Fibroblast of skin of back (primary cell): ENCODE data around the gene TMCO4.

Experiments used
- DNase-seq: peaks from one replicate; pipeline ENCODE4 v3.0.0-alpha.2; 2013

Gene TMCO4

GRCh38 chr1:19682901-19683300 is 116.8 kb downstream of the TMCO4 start:
- no peak for DNase-seq

GRCh38 chr1:19682257-19682656 is 117.5 kb downstream of the TMCO4 start:
- DNase-seq = peak; percentile 89

DNA sequence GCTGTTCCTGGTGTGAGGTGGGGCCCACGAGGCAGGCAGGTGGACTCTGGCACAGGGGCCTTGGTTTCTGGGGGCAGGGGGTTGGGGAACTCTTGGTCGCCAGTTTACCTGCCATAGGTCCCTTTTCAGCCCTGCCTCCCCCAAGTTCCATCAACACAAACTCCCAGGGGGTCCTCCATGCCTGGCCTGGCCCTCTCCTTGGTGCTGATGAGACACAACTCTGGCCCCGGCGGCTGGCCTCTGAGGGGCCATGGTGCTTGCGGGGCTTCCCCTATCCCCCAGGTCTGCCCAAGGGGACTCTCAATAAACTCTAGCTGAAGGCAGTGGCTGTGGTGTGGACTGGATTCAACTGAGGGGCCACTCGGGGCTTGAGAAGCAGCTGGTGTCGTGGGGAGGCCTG is 119.1 kb downstream of the TMCO4 start:
- DNase-seq = no peak

GRCh38 chr1:19679691-19680090 is 120.0 kb downstream of the TMCO4 start:
- no peak for DNase-seq

DNA sequence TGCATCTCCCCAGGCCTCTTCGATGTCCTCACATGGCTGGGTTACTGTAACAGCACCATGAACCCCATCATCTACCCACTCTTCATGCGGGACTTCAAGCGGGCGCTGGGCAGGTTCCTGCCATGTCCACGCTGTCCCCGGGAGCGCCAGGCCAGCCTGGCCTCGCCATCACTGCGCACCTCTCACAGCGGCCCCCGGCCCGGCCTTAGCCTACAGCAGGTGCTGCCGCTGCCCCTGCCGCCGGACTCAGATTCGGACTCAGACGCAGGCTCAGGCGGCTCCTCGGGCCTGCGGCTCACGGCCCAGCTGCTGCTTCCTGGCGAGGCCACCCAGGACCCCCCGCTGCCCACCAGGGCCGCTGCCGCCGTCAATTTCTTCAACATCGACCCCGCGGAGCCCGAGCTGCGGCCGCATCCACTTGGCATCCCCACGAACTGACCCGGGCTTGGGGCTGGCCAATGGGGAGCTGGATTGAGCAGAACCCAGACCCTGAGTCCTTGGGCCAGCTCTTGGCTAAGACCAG is 120.7 kb downstream of the TMCO4 start:
- no peak for DNase-seq

GRCh38 chr1:19678493-19678892 is 121.2 kb downstream of the TMCO4 start:
- DNase-seq = no peak

DNA sequence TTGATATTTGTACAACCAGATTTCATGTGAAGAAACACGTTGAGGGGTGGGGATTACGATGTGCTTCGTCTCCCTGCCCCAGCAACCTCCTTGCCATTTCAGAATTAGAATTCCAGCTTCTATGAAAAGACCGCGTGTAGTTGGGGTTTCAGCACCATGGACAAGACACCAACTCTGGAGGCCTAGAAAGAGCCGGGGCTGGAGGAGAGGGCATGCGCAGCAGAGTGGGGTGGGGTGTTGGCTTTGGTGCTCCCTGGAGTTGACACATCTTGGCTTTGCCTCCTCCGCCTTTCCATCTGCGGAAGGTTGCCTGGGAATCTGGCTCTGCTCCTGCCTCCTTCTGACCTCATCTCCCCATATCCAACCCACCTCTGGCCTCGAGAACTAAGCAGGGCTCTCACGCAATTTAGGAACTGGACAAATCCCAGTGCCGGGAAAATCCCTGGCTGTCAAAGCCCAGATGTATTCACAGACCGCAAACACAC is 123.2 kb downstream of the TMCO4 start:
- DNase-seq = peak; percentile 68

GRCh38 chr1:19675797-19676196 is 123.9 kb downstream of the TMCO4 start:
- no peak for DNase-seq

GRCh38 chr1:19672237-19672636 is 127.5 kb downstream of the TMCO4 start:
- no peak for DNase-seq

DNA sequence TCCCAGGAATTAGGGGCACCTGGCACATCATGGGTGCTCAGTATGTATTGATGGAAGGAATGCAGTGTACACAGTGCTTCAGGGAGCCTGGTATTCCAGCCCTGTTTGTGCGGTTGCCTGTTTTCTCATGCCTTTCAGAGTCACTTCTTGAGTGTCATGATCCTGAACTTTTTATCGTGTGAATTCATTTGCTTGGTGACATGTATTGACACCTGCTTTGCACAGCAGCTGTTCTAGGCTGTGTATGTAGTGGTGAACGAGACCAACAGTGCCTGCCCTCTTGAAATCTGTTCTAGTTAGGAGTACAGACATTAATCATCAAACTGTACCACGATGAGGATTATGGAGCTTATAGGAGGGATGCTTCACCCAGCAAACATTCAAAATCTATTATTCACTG is 128.9 kb downstream of the TMCO4 start:
- DNase-seq = no peak

DNA sequence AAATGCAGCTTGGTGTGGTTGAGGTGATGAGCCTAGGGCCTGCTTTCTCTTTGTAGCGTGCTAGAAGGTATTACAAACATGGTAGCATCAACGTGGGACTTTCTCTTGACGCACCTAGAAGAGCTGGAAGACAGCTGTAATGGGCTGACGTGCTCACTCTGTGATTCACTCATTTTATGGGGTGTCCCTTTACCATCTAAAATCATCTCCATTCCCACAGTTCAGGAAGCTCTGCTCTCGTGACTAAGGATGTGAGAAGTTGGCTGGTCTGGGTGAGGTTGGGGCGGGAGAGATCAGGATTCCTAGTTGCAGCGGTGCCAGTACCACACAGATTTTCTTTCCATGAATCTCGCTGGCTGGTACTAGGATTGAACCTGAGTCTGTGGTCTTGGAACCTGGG is 130.8 kb downstream of the TMCO4 start:
- DNase-seq = no peak

DNA sequence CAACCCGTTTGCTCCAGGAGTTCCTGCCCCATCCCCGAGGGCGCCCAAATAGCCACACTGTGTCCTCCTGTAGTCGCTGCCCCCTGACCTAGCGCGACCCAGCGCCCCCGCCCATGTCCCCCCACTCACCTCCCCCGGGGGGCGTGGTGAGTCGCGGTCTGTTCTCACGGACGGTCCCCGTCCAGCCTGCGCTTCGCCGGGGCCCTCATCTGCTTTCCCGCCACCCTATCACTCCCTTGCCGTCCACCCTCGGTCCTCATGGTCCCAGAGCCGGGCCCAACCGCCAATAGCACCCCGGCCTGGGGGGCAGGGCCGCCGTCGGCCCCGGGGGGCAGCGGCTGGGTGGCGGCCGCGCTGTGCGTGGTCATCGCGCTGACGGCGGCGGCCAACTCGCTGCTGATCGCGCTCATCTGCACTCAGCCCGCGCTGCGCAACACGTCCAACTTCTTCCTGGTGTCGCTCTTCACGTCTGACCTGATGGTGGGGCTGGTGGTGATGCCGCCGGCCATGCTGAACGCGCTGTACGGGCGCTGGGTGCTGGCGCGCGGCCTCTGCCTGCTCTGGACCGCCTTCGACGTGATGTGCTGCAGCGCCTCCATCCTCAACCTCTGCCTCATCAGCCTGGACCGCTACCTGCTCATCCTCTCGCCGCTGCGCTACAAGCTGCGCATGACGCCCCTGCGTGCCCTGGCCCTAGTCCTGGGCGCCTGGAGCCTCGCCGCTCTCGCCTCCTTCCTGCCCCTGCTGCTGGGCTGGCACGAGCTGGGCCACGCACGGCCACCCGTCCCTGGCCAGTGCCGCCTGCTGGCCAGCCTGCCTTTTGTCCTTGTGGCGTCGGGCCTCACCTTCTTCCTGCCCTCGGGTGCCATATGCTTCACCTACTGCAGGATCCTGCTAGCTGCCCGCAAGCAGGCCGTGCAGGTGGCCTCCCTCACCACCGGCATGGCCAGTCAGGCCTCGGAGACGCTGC is 133.9 kb downstream of the TMCO4 start:
- no peak for DNase-seq

DNA sequence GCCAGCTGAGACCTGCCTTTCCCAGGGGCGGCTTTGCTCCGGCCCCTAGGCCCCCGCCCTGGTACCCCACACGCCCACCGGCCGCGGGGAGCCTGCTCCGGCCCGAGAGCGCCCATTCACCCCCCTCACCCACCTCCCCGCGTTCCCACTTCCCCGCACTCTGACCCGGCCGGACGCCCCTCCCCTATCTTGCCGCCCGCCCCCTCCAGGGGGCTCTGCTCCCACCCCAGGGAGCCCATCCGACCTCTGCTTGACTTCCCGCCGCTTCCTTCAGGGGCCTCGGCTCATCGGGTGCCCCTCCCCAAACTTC is 134.6 kb downstream of the TMCO4 start:
- no peak for DNase-seq

- DNase-seq = no peak
Observed at GRCh38 chr1:19664453-19665185, 135.1 kb downstream of the TMCO4 start, which contains the start of gene HTR6. TSS of gene HTR6 (plus strand) at chr1:19664875. CDS start at chr1:19665754, 879 bp downstream.

- DNase-seq = no peak
Observed at GRCh38 chr1:19662313-19662712, 137.4 kb downstream of the TMCO4 start.

DNA sequence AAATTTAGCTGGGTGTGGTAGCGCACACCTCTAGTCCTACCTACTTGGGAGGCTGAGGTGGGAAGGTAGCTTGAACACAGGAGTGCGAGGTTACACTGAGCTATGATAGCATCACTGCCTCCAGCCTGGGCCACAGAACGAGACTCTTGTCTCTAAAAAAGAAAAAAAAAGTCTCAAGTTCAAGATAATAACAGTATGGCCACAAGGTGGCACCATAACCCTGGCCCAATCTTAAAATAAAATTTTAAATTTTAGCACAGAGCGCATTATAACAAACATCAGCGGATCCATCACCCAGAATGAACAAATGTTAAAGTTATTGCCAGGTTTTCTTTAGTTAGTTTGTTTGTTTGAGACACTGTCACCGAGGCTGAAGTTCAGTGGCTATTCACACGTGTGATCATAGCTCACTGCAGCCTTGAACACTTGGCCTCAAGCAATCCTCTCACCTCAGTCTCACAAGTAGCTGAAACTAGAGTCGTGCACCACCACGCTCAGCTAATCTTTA is 137.9 kb downstream of the TMCO4 start:
- peak; percentile 46 for DNase-seq

- no peak for DNase-seq
Observed at GRCh38 chr1:19658186-19658585, 141.5 kb downstream of the TMCO4 start.

DNA sequence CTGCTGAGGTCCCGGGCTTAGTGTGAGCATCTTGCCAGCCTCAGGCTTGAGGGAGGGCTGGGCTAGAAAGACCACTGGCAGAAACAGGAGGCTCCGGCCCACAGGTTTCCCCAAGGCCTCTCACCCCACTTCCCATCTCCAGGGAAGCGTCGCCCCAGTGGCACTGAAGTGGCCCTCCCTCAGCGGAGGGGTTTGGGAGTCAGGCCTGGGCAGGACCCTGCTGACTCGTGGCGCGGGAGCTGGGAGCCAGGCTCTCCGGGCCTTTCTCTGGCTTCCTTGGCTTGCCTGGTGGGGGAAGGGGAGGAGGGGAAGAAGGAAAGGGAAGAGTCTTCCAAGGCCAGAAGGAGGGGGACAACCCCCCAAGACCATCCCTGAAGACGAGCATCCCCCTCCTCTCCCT is 142.2 kb downstream of the TMCO4 start:
- DNase-seq = no peak

DNA sequence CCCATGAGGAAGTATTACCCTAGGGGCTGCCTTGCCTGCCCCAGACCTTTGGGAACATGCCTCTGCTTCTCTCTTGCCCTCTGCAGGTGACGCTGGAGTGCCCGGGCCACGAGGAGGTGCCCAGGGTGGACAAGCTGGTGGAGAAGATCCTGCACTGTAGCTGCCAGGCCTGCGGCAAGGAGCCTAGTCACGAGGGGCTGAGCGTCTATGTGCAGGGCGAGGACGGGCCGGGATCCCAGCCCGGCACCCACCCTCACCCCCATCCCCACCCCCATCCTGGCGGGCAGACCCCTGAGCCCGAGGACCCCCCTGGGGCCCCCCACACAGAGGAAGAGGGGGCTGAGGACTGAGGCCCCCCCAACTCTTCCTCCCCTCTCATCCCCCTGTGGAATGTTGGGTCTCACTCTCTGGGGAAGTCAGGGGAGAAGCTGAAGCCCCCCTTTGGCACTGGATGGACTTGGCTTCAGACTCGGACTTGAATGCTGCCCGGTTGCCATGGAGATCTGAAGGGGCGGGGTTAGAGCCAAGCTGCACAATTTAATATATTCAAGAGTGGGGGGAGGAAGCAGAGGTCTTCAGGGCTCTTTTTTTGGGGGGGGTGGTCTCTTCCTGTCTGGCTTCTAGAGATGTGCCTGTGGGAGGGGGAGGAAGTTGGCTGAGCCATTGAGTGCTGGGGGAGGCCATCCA is 142.8 kb downstream of the TMCO4 start:
- DNase-seq = no peak

GRCh38 chr1:19656134-19656779 is 143.5 kb downstream of the TMCO4 start:
- no peak for DNase-seq

DNA sequence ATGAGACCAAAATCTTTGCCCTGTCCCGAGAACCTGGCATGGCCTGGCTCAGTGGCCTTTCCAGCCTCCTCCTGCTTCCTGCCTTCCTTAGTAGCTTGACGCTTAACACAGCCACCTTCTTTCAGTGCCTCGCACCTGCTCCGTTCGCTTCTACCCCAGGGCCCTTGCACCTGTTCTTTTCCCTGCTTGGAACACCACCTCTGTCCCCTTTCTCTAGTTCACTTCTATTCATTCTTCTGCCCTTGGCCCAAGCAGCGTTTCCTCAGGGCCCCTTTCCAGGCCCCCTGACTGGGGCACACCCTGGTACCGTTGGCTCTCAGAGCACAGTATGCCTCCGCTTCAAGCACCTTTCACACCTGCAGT is 144.0 kb downstream of the TMCO4 start:
- no peak for DNase-seq
